GM12878 (cell line): Measurements from ENCODE around the gene LSM5. TPM values are rescaled to one million over a fixed set of nuclear protein-coding genes. Genes with fewer than 3 reads are reported as not detected.
"Not testable (repeated sequence)": the region's sequence is repeated elsewhere in the genome, so short reads cannot be mapped to it uniquely, and the experiment has no call there.

Experiments used
- ATAC-seq: fragments of 200-7000 bp; cut with Tn5 transposase; 3 replicates; pipeline ENCODE4 v1.9.1; 2020; ENCODE audit warnings: mild to moderate bottlenecking, moderate library complexity
- BruUV-seq: library from RNA; stranded (reverse); fragments of 400-500 nt; replicated peaks from 2 replicates; lab custom pipeline; 2021; lab: Mats Ljungman, UMichigan
- CTCF ChIA-PET: fragments of 300-600 bp; sonication (Branson Sonifier 250); formaldehyde crosslinking; extraction: SDS; loops from one replicate; lab custom pipeline; 2021; ENCODE audit warnings: inconsistent platforms; lab: Yijun Ruan, JAX
- POLR2A ChIA-PET: fragments of 350-600 bp; formaldehyde crosslinking; extraction: SDS; loops from one replicate; lab custom pipeline; 2021; ENCODE audit warnings: inconsistent platforms; lab: Charles Lee
- RAD21 ChIA-PET: fragments of 300-600 bp; sonication (Branson Sonifier 250); formaldehyde crosslinking; loops from one replicate; lab custom pipeline; 2023; ENCODE audit warnings: antibody characterized with exemption; ENCODE audit not compliant: unreplicated experiment; lab: Charles Lee
- SMC1A ChIA-PET: fragments of 300-600 bp; sonication (Branson Sonifier 250); formaldehyde crosslinking; loops from one replicate; lab custom pipeline; 2023; ENCODE audit not compliant: unreplicated experiment, uncharacterized antibody; lab: Charles Lee
- DNase-seq: peaks from one replicate; pipeline ENCODE4 v3.0.0-alpha.2; 2011; ENCODE audit warnings: low read depth, low spot score
- FAIRE-seq: peaks from 3 replicates; lab custom pipeline; 2011; peaks lifted over from hg19 to GRCh38; lab: Jason Lieb, UNC
- H2AFZ ChIP-seq: 2 replicates; pipeline ENCODE4 v1.6.0; 2011; ENCODE audit warnings: low read depth, low read length, control low read depth; ENCODE audit not compliant: control insufficient read depth
- H3K27ac ChIP-seq: 2 replicates; pipeline ENCODE4 v1.5.1; 2011; ENCODE audit warnings: control low read depth; ENCODE audit not compliant: control insufficient read depth, insufficient read depth
- H3K27me3 ChIP-seq, 2 experiments: replicated peaks in 1 of 2; 2 replicates each; pipeline versions ENCODE4 v1.6.0 to v1.6.1; 2011; ENCODE audit warnings: low read length in 1 of 2; ENCODE audit not compliant: control insufficient read depth in 2 of 2, insufficient read depth in 2 of 2
- H3K36me3 ChIP-seq, 2 experiments: 2 replicates each; pipeline ENCODE4 v1.5.1; 2011; ENCODE audit warnings: low read length in 1 of 2; ENCODE audit not compliant: control insufficient read depth in 2 of 2, insufficient read depth in 2 of 2
- H3K4me1 ChIP-seq: 2 replicates; pipeline ENCODE4 v1.6.1; 2011; ENCODE audit warnings: mild to moderate bottlenecking, low read length, moderate library complexity, mixed read lengths; ENCODE audit not compliant: control insufficient read depth, insufficient read depth
- H3K4me2 ChIP-seq: 2 replicates; pipeline ENCODE4 v1.6.0; 2011; ENCODE audit warnings: control low read depth; ENCODE audit not compliant: control insufficient read depth, insufficient read depth
- H3K4me3 ChIP-seq: fragments of 200-600 bp; sonication (generic); 2 replicates; pipeline ENCODE4 v1.5.1; 2016
- H3K79me2 ChIP-seq: 2 replicates; pipeline ENCODE4 v1.6.0; 2011; ENCODE audit warnings: low read length; ENCODE audit not compliant: control insufficient read depth, insufficient read depth
- H3K9ac ChIP-seq: 2 replicates; pipeline ENCODE4 v1.8.0; 2011; ENCODE audit warnings: low read length, control low read depth, mixed read lengths; ENCODE audit not compliant: control insufficient read depth, insufficient read depth
- H3K9me3 ChIP-seq: replicated peaks from 3 replicates; pipeline ENCODE4 v1.5.1; 2011; ENCODE audit warnings: mild to moderate bottlenecking, low read length; ENCODE audit not compliant: control insufficient read depth, insufficient read depth
- H4K20me1 ChIP-seq: 2 replicates; pipeline ENCODE4 v1.6.0; 2011; ENCODE audit not compliant: control insufficient read depth, insufficient read depth
- IRF4 ChIP-seq: IDR thresholded peaks from 2 replicates; pipeline ENCODE4 v1.6.1; 2011; ENCODE audit warnings: low read depth, low read length
- NBN ChIP-seq: fragments of 450-650 bp; IDR thresholded peaks from 2 replicates; pipeline ENCODE4 v1.6.1; 2016
- ZNF217 ChIP-seq: fragments of 450-650 bp; IDR thresholded peaks from 2 replicates; pipeline ENCODE4 v1.6.1; 2017; ENCODE audit warnings: antibody characterized with exemption, mild to moderate bottlenecking
- WGBS: methylation state at CpG from one replicate; pipeline ENCODE4 v1.1.6; 2016; ENCODE audit warnings: low lambda C conversion rate; ENCODE audit not compliant: insufficient replicate concordance, insufficient coverage; ENCODE audit errors: missing lambda C conversion rate; 5-methylcytosine and 5-hydroxymethylcytosine counted together
- in situ Hi-C: fragments of 300-500 bp; cut with MboI; formaldehyde crosslinking; loops from 9 replicates; pipeline ENCODE4 v1.14.3; 2018; ENCODE audit warnings: mixed read lengths
- intact Hi-C: fragments of 100-400 bp; cut with micrococcal nuclease; formaldehyde crosslinking; loops from one replicate; pipeline ENCODE4 v1.14.2; 2022; ENCODE audit not compliant: unreplicated experiment
- polyA plus RNA-seq, 11 experiments: library from polyadenylated mRNA; depleted of rRNA in 4 of 11; unstranded in 6 of 11; stranded (reverse) in 5 of 11; fragments of >200 nt; fragmentation: Nextera tagmentation in 4 of 11; fragmentation: Illumina TruSeq in 1 of 11; extraction: Ambion mirVana in 4 of 11; extraction: Trizol in 1 of 11; gene quantifications; 1 replicate in 1 of 11; 2 replicates in 10 of 11; pipeline versions ENCODE4 v1.2.1 to v1.2.3, GENCODE V29; 2011 to 2016; ENCODE audit warnings: inconsistent platforms in 2 of 11, missing spikeins in 2 of 11, low read depth in 1 of 11
- total RNA-seq, 4 experiments: library from RNA; depleted of rRNA in 3 of 4; stranded (reverse); fragments of >200 nt in 3 of 4; fragmentation: Illumina TruSeq in 1 of 4; extraction: Trizol in 1 of 4; gene quantifications; 2 replicates each; pipeline versions ENCODE4 v1.2.1 to v1.2.3, GENCODE V29; 2013 to 2021

Gene LSM5
- total and polyA plus RNA-seq, 10 of the 15 experiments (the other 5 are each of a cell fraction or from before 2014, with no cell fraction given): 29.4 to 538 (median 145) TPM

GRCh38 chr7:32500922-32501341 lies 10.8 kb upstream of the LSM5 start (continued):
- no peak for TF ChIP-seq IRF4
- TF ChIP-seq NBN: 0 out of 2 replicates have a peak, but pooled peaks have one; percentile 33

- FAIRE-seq, in situ Hi-C loops, intact Hi-C loops, H3K27ac ChIP-seq, H3K4me2 ChIP-seq, H3K9ac ChIP-seq, H3K27me3 ChIP-seq, H4K20me1 ChIP-seq, H3K9me3 ChIP-seq, BruUV-seq, DNase-seq, H3K36me3 ChIP-seq, RAD21 ChIA-PET, ATAC-seq, H2AFZ ChIP-seq, H3K4me1 ChIP-seq: not testable (repeated sequence)
- ChIA-PET CTCF (interaction anchor here (1.0 to 1.2 kb wide), 2 partner anchors 20 to 31 kb away, joined by 3 read pairs; no protein-coding TSS in a partner anchor), POLR2A (interaction anchor here (1.2 to 1.4 kb wide), 2 partner anchors 10 to 16 kb away, joined by 3 to 4 read pairs; partner anchors contain the start of gene LSM5), SMC1A (interaction anchor here (1.0 to 2.0 kb wide), 4 partner anchors 12 to 64 kb away, joined by 3 to 7 read pairs (median 4); no protein-coding TSS in a partner anchor)
- Histone ChIP-seq H3K4me3 (peak overlapping the region; percentile 46; the same call in 1 of the 2 replicates), H3K79me2 (peaks cover 74% of the 10 kb centered on the region)
- 90% methylated on average over 1 of the region's 1 CpG for WGBS
These were observed 10.0 kb upstream of the LSM5 start for GRCh38 chr7:32500216-32500615.

- ChIA-PET POLR2A (interaction anchor here (1.2 to 1.4 kb wide), 2 partner anchors 10 to 17 kb away, joined by 3 to 4 read pairs; partner anchors contain the start of gene LSM5), CTCF (interaction anchor here (1.2 kb wide), 1 partner anchor 32 kb away, joined by 3 read pairs; no protein-coding TSS in a partner anchor), SMC1A (interaction anchor here (1.0 to 1.3 kb wide), 2 partner anchors 16 to 65 kb away, joined by 3 to 5 read pairs; no protein-coding TSS in a partner anchor)
- H3K27ac ChIP-seq, H3K9me3 ChIP-seq, ATAC-seq, BruUV-seq, H3K27me3 ChIP-seq, FAIRE-seq, H3K4me2 ChIP-seq, H4K20me1 ChIP-seq, in situ Hi-C loops, H3K4me3 ChIP-seq, RAD21 ChIA-PET, H3K9ac ChIP-seq, H3K4me1 ChIP-seq, H2AFZ ChIP-seq, H3K36me3 ChIP-seq, DNase-seq: not testable (repeated sequence)
- peaks cover 71% of the 10 kb centered on the region for H3K79me2 ChIP-seq
- intact Hi-C loops: loop anchor here (10.0 kb wide), 1 partner anchor 395 kb away; the partner anchor contains the start of gene KBTBD2
- WGBS: 100% methylated on average over 2 of the region's 2 CpGs
- 0 out of 2 replicates have a peak, but pooled peaks have one; percentile 21 for TF ChIP-seq ZNF217
These were observed 9.6 kb upstream of the LSM5 start for GRCh38 chr7:32499755-32500154.
